SHP77 treated with DMSO at 0.1 percent for 48 hours (cell line): ENCODE results near the gene SPHK2.
A peak's percentile ranks its signal among the peaks of the same experiment; 100 is the strongest.
"Not testable (repeated sequence)": the region's sequence is repeated elsewhere in the genome, so short reads cannot be mapped to it uniquely, and the experiment has no call there.

Source experiments
- DNase-seq: peaks from one replicate; lab custom pipeline; 2025; lab: John Stamatoyannopoulos, UW

SPHK2 gene

DNA sequence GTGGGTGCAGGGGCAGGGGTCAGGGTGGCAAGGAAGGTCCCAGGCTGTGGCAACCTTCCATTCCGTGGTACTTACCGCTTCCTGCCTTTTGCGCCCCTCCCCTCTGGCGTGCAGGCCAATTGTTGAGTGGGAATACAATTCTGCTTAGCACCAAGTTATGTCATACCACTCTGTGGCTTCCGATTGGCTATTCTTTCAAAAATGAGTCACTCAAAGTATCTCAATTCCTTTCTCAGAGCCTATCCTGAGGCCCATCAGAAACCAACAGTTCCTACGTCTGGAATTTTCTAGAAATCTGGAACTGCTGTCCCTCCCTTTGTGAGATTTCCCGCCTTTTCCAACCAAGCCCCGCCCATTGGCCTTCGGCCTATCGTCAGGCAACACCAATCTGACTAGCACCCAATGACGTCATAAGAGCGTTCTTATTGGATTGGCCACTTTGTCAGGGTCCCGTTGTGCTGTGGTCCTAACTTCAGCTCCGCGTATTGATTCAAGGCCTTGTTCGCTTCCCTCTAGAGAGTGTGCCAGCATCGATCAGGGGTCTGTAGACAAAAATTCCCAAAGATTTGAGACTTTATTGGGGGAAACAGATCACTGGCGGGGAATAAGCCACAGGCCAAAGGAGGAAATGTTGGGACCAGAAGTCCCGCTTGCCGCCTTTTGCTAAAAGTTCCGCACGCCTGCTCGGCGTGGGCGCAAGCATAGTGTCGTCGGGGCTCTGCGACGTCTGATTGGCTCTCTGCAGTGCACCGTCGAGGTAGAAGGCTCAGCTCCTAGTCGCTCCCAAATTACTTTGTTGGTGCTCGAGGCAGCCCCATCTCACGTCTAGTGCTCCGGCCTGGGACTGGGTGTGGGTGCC, 41.8 kb downstream of the SPHK2 start:
- peak; percentile 92 for DNase-seq

- DNase-seq, result no peak
These were observed 42.4 kb downstream of the SPHK2 start for GRCh38 chr19:48661711-48662090.

DNA sequence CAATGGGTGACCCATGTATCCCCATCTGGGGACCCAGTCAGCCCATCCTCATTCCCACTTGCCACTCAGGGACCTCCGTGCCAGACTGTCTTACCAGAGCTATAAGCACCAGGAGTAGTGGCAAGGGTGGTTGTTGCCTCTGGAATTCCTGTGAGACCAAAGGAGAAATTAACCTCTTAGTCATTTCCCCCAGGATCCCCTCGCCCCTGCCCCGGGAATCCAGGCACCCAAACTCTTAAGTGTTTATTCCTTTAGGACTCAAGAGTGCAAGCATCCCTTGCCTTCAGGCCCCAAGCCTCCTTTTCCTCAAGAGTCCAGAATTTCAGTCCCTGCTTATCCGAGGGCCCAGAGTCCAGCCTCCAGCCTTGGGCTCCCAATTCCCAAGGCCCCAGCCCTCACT, 44.4 kb downstream of the SPHK2 start:
- no peak for DNase-seq

- DNase-seq, result no peak
These were observed 45.2 kb downstream of the SPHK2 start for GRCh38 chr19:48664476-48664875.

- DNase-seq, result no peak
These were observed 46.5 kb downstream of the SPHK2 start for GRCh38 chr19:48665786-48666185.

- no peak for DNase-seq
These were observed 49.0 kb downstream of the SPHK2 start for GRCh38 chr19:48668332-48668731.

- no peak for DNase-seq
These were observed 49.5 kb downstream of the SPHK2 start for GRCh38 chr19:48668761-48669160.

DNA sequence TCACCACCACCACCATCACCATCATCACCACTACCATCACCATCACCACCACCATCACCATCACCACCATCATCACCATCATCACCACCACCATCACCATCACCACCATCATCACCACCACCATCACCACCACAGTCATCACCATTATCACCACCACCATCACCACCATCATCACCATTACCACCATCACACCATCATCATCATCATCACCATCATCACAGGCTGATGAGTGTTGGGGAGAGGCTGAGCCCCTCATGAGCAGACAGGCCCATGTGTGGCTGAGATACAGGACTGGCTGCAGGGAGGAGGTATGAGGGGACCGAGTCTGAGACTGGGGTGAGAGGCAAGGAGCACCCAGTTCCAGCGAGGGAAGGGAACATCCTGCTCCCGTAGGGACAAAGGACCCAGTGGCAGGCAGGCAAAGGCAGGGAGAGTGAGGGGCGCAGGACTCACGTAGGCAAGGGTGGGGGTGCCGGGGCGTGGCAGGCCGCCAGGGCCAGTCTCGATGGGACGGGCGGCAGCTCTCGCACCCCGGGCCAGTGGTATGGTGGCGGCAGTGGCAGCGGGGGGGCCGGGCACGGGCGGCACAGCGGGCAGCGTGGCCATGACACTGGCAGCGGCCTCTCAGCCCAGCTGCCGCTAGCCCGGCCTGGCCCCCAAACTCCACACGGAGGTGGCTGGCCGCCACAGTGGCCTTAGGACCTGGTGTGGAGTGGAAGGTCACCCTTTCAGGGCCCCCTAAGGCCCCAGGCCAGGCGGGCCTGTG, 50.8 kb downstream of the SPHK2 start:
- DNase-seq, result no peak

DNA sequence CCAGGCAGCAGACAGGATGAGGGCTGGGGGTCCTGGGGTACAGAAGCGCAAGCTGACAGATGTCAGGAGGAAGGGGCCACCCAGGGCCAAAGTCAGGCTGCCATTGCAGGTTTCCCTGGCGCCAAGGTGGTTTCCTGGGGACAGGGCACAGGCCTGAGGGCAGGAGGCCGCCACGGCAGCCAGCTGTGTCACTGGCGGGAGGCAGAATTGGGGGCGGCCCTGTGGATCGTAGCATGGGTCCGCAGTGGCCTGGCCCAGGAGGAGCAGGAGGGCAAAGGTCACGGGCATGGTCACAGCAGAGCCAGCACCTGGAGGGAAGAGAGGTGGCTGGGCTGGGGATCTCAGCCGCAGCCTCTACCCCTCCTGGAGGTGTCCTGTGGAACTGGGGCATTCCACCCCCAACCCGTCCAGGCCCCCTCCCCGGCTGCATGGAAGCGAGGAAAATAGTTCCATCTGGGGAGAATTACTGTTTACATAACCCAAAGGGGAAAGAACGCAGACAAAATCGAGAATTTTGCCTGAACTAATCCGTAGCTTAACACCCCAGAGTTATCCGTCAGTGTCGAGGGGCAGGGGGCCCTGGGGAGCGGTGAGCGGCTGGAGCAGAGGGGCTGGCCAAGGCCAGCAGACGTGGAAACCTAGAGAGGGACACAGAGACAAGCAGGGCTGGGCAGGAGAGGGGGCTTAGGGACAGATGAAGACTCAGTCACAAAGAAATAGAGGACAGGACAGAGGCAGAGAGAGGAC, 51.6 kb downstream of the SPHK2 start:
- no peak for DNase-seq

GRCh38 chr19:48671446-48671995, 52.2 kb downstream of the SPHK2 start:
- no peak for DNase-seq

DNA sequence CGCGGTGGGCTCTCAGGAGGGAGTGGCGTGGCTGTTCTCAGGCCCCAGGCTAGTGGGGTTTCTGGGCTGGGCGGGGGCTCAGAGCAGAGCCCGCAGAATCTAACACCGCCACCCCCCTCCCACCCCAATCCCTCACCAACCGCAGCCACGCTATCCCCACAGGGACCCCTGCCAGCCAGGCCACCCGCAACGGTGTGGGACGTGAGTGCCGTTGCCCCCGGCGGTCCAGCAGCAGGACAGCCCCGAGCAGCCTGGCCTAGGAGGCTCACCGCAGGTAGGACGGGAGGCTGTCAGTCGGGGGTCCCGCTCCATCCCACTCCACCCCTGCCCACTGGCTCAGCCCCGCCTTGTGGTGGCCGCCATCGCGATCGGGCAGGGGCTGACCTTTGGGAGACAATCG, 53.7 kb downstream of the SPHK2 start, which contains the start of gene NTN5:
Gene NTN5, minus strand, starts transcription at position 24 of the 400 bp plus-strand sequence. CDS start 2,031 bp downstream, outside the sequence.
- DNase-seq, result no peak

DNA sequence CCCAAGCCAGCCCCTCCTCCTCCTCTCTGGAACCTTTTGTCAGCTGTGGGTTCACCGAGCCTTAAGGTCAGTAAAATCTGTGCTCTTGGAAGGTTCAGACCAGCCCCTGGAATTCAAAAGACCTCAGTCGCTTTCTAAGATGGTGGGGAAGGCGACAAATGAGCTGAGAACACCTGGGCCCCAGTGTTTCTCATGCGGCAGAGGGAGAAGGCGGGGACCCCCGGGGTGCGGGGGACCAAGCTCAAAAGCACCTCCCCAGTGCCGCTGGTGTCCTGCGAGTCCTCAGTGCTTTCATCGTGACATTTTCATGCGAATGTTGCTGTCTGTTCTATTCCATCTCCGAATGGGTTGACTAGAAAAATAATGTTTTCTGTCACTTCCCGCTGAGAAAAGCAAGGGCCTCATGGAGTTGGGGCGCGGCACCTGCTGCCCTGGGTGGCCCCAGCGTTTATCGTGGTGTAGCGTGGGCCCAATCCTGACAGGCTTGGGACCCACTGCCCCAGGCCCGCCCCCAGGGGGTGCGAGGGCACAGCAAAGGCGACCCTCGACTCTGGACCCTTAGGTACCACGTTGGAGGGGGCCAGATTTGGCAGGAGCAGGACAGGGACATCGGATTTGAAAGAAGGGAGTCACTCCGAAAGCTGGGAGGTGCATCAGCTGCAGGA, 54.3 kb downstream of the SPHK2 start:
- DNase-seq, result no peak

DNA sequence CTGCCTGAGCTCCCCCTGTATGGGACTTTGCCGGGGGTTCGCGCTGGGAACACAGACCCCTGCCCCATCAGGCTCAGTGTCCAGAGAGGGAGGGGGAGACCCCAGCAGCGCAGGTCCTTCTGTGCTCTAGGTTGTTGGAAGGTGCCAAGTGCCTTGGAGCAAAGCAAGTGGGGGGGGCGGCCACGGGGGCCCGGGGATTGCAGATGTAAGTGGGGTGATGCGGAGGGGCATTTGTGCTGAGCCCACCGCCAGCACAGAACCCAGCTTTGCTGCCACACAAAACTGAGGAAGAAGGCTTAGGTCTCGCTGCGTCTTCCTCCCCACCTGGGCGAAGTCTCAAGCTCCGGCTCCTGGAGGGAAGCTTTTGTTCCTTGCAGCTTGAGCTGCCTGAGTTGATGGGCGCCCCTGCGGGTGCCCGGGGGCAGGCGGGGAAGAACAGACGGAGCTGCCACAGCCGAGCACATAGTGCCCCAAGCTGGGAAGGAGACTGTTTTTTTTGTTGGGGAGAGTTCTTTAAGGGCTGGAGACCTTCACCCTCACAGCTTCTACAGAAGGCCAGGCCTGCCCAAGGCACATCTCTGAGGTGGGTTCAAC, 55.0 kb downstream of the SPHK2 start:
- DNase-seq, result no peak

DNA sequence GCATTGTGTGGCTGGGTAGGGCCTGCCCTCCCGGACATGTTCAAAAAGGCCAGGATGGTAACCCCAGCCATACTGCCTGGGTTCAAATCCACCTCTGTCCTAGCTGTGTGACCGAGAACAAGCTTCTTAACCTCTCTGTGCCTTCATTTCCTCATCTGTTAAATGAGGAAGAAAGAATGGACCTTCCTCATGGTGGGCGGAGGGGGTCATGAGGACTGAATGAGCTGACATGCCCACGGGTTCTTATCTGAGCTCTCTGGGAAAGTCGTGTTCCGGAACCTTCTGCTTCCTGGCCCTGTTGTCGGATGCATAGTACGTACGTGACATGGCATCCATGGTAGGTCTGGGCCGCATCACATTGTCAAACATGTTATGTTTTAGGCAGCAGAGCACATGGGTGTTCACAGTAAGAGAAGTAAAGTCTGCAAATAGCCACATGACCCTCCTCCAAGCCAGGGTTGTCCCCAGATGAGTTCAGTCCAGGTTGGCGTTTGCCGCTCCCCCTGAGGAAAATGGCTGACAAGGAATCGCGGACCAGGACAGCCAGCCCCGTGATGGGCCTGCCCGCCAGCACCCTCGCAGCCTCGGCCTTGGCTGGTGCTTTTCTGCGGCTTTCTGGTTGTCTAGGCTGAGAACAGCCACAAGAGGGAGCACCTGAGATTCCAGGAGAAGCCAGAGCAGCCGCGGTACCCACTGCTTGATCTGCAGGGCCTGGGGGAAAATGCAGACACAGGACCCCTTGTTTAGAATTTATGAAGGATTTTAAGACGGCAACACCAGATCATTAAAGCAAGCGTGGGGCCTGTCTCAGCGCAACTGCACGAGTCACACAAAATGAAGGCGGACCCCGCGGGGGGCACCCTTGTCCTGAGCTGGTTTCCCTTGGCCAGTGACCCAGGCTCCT, 55.9 kb downstream of the SPHK2 start:
- peak; percentile 79 for DNase-seq

GRCh38 chr19:48676487-48676886, 57.2 kb downstream of the SPHK2 start:
- DNase-seq, result no peak

GRCh38 chr19:48676887-48677286, 57.6 kb downstream of the SPHK2 start:
- no peak for DNase-seq

DNA sequence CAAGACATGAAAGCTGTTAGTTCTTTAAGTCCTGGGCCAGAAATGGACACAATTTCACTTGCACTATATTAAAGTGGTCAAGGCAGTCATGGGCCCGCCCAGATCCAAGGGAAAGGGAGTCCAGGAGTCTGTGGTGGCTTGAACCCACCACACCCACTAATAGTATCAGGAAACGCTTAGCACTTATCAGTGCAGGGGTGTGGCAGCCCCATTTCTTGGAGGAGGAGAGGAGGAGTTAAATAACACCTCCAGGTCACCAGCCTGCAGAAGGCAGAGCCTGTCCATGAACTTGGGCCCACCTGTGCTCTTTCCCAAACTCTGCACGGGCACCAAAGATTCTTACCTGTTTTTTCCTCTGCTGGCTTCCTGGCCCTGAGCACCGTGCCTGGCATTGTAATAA, 58.9 kb downstream of the SPHK2 start:
- DNase-seq, result no peak

DNA sequence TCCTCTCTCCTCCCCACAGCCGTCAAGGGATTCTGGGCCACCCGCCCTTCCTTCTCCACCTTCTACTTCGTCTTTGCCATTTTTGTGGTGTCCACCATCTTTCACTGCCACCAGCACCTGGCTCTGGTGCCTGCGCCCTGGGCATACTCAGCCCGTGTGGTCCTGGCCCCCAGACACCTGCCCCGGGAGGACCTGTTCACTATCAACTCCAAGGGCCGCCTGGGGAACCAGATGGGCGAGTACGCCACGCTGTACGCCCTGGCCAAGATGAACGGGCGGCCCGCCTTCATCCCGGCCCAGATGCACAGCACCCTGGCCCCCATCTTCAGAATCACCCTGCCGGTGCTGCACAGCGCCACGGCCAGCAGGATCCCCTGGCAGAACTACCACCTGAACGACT, 60.7 kb downstream of the SPHK2 start:
- DNase-seq, result not testable (repeated sequence)
